ENCODE measurements around the gene SCGN. TPM values are rescaled to one million over a fixed set of nuclear protein-coding genes. Genes with fewer than 3 reads are reported as not detected.

SCGN gene
- total and polyA plus RNA-seq, 2 of the 13 experiments (the other 11 are each of a cell fraction or from before 2014, with no cell fraction given), result 2.9 to 29.0 TPM

- TF ChIP-seq ZNF12 (CRISPR knock-in tag; IDR thresholded peaks at IDR 0.05) (no peak), SALL1 (CRISPR knock-in tag; IDR thresholded peaks at IDR 0.05) (no peak)
Measured at GRCh38 chr6:25717866-25718740, 66.1 kb downstream of the SCGN start (continued).

GRCh38 chr6:25726122-25726911, 74.3 kb downstream of the SCGN start:
- no peak for TF ChIP-seq CSRNP2 (CRISPR knock-in tag; conservative IDR thresholded peaks at IDR 0.05; ENCODE audit: low read depth)
- no peak for TF ChIP-seq ZNF772 (CRISPR knock-in tag; IDR thresholded peaks at IDR 0.05)
- no peak for TF ChIP-seq TP53 (CRISPR knock-in tag; conservative IDR thresholded peaks at IDR 0.05)
- no peak for TF ChIP-seq ZNF766 (CRISPR knock-in tag; IDR thresholded peaks at IDR 0.05; ENCODE audit: borderline replicate concordance)
- TF ChIP-seq ZNF713 (CRISPR knock-in tag; IDR thresholded peaks at IDR 0.05), result no peak
- TF ChIP-seq MLX (CRISPR knock-in tag; IDR thresholded peaks at IDR 0.05), result no peak
- no peak for TF ChIP-seq ZBTB46 (CRISPR knock-in tag; IDR thresholded peaks at IDR 0.05; ENCODE audit: borderline replicate concordance)
- TF ChIP-seq ISL2 (CRISPR knock-in tag; IDR thresholded peaks at IDR 0.05), result no peak
- TF ChIP-seq YEATS4 (CRISPR knock-in tag; IDR thresholded peaks at IDR 0.05; ENCODE audit: borderline replicate concordance), result no peak
- no peak for TF ChIP-seq CC2D1A (CRISPR knock-in tag; IDR thresholded peaks at IDR 0.05)
- no peak for TF ChIP-seq PRMT3 (CRISPR knock-in tag; IDR thresholded peaks at IDR 0.05; ENCODE audit: borderline replicate concordance, low read depth)
- TF ChIP-seq KLF11 (CRISPR knock-in tag; IDR thresholded peaks at IDR 0.05), result no peak
- Histone ChIP-seq H3K4me1 (ENCODE audit: insufficient read depth, low read length) (no peaks in the 10 kb centered on the region), H2AFZ (ENCODE audit: low read length) (no peak overlapping the region), H3K4me3 (replicated peaks in 1 of 3; ENCODE audit: insufficient read depth in 1 of 3, low read depth in 2 of 3, low read length in 3 of 3) (no peak overlapping the region), H3K4me2 (ENCODE audit: low read depth, low read length) (no peak overlapping the region), H4K20me1 (ENCODE audit: insufficient read depth, low read length) (no peaks in the 10 kb centered on the region), H3K36me3 (replicated peaks in 1 of 2; ENCODE audit: control insufficient read depth in 1 of 2, insufficient read depth in 2 of 2, low read length in 2 of 2) (no peaks in the 10 kb centered on the region), H3K27ac (ENCODE audit: extremely low read length, insufficient read depth, low read length) (no peak overlapping the region), H3K9me3 (ENCODE audit: low read length) (no peaks in the 10 kb centered on the region), H3K27me3 (ENCODE audit: control insufficient read depth in 1 of 2, insufficient read depth in 2 of 2, low read length in 2 of 2) (no peaks in the 10 kb centered on the region), H3K79me2 (ENCODE audit: insufficient read depth, low read length) (no peaks in the 10 kb centered on the region), H3K9ac (ENCODE audit: insufficient read depth, low read depth, low read length) (no peak overlapping the region)
- FAIRE-seq (no peak), ATAC-seq (no peak), DNase-seq (ENCODE audit: low spot score) (no peak)
- intact Hi-C loops (cut with micrococcal nuclease; ENCODE audit: unreplicated experiment) (no loop called here), in situ Hi-C loops (cut with HindIII; ENCODE audit: extremely low pct_ligation_motif_present, low pct_unique_long_range_greater_than_20kb) (no loop called here)
- POLR2A ChIA-PET, result no interaction called here
- BruUV-seq (replicated peaks), result no TSS peak
- CTCF ChIA-PET (ENCODE audit: low intra/inter-chr PET ratio, low total read pairs), result no interaction called here
- WGBS (ENCODE audit: low lambda C conversion rate), result 83% methylated on average over 37 of the region's 37 CpGs
